ENCODE results near the gene VAV1.
"Not testable (repeated sequence)": the region's sequence is repeated elsewhere in the genome, so short reads cannot be mapped to it uniquely, and the experiment has no call there.

VAV1 gene

DNA sequence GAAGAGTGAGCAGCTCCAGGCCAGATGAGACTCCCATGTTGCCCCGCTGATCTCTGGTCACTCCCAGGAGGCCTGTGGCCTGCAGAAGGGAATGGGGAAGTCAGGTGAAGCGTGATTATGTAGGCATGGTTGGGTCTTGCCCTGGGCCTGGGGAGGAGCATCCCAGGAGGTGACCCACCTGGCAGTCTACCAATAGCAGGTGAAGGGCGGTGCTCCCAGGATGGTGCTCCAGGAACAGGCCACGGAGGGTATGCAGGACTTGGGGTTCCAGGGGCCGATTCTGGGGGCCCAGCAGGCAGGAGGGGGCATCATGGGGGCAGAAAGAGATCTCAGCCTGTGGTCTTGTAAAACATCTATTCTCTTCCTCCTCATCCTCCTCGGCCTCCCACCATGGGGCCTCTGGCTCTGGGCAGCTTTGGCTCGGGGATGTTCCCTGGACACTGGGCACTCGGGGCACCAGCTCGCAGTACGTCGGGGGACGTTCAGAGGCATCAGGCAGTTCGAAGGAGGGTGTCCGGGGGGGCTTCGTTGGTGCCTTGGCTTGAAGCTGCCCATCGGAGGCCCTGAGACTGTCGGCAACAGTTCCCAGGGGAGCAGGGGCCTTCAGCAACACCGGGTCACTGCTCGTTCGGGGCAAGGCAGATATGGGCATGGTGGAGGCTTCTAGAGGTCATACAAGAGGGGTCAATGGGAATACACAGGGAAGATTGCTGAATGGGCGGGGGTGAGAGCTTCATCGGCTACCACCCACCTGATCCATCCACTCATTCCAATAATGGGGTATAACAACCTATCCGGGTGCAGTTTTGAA lies 17.6 kb upstream of the VAV1 start:
- no peak for DNase-seq (ENCODE audit: low read depth in 1 of 2, low spot score in 1 of 2)

DNA sequence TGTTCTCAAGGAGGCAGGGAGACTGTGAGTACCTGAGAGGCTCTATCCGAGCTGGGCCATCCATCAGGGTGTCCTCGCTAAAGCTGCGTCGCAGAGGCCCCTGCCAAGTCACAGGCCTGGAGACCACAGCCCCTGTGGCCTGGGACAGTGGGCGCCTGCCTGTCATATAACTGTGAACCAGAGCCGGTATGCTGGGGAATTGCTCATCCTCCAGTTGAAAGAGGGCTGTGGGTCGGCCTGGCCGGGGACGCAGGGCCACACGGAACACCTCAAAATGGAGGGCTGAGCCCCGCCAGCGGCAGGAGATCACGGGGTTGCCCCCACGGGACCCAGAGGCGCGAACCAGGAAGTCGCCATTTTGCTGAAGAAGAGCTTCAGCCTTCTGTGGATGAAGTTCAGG lies 11.9 kb upstream of the VAV1 start:
- DNase-seq (ENCODE audit: low read depth in 1 of 2, low spot score in 1 of 2): no peak

DNA sequence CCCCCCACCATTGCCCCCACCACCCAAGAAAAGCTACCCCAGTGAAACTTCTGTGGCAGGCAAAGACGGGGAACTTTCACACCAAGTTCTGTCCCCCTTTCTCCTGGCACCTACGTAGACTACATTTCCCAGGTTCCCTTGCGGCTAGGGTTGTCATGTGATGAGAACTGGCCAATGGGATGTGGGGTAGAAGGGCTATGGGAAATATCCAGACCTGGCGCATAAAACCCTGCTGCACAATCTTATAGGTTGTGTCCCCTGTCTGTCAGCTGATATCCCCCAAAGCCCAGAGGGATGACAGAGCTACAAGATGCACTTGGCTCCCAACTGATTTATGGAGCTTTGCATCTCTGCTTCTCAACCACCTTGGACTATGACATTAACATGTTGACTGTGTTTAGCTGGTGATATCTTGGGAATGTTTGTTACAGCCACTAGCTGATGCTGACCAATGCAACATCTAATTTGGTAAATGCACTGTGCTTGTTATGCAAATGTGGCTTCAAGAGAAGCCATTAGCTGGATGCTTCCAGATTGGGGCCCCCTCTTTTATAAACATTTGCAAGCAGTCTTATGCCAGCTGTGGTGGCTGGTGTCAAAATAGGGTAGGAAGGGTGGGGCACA lies 11.3 kb upstream of the VAV1 start:
- no peak for DNase-seq (ENCODE audit: low read depth in 1 of 2, low spot score in 1 of 2)

DNA sequence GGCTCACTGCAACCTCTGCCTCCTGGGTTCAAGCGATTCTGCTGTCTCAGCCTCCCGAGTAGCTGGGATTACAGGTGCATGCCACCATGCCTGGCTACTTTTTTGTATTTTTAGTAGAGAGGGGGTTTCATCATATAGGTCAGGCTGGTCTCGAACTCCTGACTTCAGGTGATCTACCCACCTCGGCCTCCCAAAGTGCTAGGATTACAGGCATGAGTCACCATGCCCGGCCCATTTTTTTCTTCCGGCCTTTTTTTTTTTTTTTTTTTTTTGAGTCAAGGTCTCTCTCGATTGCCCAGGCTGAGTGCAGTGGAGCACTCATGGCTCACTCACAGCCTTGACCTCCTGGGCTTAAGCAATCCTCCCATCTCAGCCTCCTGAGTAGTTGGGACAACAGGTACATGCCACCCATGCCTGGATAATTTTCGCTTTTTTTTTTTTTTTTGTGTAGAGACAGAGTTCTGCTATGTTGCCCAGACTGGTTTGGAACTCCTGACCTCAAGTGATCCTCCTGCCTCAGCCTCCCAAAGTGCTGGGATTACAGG lies 10.2 kb upstream of the VAV1 start:
- DNase-seq (ENCODE audit: low read depth in 1 of 2, low spot score in 1 of 2): not testable (repeated sequence)

DNA sequence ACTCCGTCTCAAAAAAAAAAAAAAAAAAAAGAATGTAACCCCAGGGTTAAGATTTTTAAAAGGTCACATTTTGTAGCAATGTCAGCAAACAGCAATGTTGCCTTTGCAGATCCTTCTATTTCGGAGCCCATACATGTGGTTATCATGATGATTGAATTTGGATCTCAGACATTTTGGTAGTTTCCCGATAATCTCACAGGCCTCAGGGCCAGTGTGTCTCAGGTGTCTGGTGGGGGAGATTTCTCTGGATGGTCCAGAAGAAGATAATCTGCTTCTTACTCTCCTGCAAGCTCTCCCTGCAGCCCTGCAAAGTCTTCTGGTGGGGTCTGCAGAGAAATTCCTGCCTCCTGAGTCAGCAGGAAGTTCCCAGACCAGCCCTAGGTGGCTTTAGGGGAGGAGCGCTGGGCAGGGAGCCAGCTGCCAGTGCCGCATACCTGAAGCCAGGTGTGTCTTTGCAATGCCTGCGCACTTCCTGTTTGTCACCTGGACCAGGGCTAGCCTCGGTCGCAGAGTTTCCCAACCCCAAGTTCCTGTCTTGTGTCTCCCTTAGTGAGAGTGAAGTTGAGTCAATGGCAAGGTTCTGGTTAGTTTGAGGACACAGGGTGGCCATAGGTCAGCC lies 6.7 kb upstream of the VAV1 start:
- DNase-seq (ENCODE audit: low read depth in 1 of 2, low spot score in 1 of 2): no peak

DNA sequence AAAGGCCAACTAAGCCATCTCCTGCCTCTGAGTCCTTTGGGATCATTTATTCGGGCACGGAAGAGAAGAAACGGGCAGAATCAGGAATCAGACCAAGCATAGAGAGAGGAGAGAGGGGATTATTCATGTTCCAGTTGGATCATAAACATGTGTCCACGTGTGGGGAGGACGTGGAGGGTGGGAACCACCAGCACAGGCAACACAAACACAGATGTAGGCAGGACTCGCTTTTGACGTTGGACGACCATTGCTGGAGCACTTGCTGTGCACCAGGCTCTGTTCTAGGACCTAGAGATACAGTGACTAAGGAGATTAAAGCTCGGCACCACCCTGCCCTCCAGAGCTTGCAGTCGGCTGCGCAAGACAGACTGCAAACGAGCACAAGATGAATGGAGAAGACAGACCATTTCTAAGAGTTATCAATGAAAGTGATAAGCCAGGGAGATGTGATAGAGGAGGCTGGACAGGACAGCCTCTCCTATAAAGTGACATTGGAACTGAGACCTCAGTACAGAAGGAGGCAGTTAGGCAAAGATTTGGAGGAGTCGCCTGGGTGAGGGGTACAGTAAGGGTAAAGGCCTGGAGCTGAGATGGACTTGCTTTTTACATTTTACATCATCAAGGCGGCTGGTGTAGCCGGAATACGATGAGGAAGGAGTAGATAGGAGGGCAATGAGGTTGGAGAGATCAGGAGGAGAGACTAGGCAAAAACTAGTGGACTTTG lies 6.0 kb upstream of the VAV1 start:
- no peak for DNase-seq (ENCODE audit: low read depth in 1 of 2, low spot score in 1 of 2)

DNA sequence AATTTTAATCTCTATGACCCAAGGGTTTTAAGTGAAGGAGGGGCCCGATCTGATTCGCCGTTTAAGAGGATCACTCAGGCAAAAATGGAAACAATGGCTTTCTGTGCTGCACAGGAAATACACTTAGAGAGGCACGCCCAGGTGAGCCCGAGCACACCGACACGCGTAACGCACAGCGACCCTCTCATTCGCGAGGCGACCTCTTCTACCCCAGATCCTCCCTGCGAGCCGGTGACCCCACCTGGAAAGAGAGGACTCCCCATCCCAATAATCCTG lies 5.5 kb upstream of the VAV1 start:
- DNase-seq (ENCODE audit: low read depth in 1 of 2, low spot score in 1 of 2): no peak

DNA sequence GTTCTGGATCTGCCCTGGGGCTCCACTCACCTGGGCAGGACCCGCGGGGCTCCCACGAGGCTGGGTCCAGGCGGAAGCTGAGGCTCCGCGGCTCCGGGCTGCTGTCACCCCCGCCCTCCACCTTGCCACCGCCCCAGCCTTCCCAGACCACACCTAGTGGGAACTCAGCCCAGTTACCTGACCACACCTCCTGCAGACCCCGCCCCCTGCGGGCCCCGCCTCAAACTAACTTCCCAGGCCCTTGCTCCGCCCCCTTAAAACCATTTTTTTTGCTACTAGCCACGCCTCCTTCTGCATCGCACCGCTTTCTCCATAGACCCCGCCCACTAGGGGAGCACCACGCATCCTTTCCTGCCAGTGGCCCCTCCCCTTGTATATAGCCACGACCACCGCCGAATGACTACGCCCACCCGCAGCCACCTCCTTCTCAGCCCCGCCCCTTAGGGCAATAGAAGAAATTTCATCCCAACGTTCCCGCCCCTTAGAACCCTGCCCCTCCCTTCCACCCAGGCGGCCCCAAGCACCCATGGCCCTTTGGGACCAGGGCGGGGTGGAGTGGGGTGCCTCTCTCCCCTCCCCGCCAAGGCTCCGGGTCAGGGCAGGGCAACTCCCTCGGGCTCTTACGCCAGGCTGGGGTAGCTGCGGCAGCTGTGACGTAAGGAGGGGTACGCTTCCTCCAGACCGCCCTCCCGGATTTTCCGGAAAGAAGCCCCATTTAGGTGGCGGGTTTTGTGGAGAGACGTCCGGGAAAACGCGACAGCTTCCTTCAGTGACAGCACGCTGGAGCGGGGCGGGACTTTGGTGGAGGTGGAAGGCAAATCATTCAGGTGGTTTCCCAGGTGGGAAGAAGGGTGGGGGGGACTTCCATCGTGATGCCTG lies 4.9 kb upstream of the VAV1 start, which contains the start of gene SH2D3A:
TSS of gene SH2D3A (minus strand) at position 79 of the 879 bp plus-strand sequence. CDS start 3,687 bp downstream, outside the sequence.
- peak; percentile 87 to 90 for DNase-seq (ENCODE audit: low read depth in 1 of 2, low spot score in 1 of 2)

DNA sequence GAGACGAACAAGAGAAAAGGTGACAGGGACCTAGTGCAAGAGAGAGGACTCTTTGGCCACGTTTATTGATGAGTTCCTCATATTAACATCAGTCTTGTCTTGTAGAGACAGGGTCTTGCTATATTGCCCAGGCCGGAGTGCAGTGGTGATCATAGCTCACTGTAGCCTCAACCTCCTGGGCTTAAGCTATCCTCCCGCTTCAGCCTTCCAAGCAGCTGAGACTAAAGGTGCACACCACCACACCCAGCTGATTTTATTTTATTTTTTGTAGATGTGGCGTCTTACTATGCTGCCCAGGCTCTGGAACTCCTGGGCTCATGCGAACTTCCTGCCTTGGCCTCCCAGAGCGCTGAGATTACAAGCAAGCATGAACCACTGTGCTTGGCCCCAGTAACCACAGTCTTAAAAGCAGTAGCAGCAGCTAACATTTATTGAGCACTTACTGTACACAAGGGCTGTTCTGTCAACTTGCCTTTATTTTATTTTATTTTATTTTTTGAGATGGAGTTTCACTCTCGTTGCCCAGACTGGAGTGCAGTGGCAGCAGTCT lies 4.2 kb upstream of the VAV1 start:
- no peak for DNase-seq (ENCODE audit: low read depth in 1 of 2, low spot score in 1 of 2)

DNA sequence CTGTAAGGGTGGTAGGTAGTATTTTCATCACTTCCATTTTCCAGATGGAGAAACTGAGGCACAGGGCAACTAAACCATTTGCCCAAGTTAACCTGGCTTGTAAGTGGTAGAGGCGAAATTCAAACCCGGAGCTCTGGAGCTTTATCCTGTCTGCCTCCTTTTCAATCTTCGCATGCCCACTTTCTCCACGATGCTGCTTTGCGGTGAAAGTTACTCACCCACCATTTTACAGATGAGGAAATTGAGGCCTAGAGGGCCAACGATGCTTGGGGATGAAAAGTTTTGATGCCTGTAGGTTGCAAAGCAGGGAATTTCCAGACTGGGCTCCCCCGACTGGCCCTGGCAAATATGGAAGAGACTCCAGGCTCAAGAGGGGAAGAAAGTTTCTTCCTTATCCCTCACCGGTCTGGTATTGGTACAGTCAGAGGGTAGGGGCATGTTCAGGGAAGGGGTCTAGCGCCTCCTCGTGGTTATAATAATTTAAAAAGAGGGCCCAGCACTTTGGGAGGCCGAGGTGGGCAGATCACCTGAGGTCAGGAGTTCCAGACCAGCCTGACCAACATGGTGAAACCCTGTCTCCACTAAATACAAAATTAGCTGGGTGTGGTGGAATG lies 3.4 kb upstream of the VAV1 start:
- DNase-seq (ENCODE audit: low read depth in 1 of 2, low spot score in 1 of 2): no peak

DNA sequence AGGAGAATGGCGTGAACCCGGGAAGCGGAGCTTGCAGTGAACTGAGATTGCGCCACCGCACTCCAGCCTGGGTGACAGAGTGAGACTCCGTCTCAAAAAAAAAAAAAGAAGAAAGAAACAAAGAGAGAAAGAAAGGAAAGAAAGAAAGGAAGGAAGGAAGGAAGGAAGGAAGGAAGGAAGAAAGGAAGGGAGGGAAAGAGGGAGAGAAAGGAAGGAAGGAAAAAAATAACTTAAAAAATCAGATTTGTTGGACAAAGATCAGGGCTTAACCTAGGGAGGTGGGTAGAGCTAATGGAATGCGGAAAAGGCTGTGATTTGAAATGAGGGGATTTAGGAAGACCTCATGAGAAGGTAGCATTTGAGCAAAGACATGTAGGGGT lies 870 bp upstream of the VAV1 start:
- not testable (repeated sequence) for DNase-seq (ENCODE audit: low read depth in 1 of 2, low spot score in 1 of 2)

DNA sequence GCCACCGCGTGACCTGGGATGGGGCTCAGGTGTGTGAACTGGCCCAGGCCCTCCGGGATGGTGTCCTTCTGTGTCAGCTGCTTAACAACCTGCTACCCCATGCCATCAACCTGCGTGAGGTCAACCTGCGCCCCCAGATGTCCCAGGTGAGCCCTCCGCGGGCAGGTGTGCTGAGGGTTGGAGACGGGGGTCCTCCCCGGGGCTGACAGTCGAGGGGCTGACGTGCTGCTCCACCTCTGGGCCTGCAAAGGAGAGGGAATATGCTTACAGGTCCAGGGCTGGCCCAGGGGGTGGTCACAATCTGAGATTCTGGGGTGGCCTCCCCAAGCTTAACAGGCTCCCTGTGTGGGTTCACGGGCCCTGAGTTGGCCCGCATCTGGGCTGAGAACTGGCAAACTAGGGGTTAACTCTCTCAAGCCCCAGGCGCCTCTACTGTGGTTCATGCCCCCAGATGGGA lies 386 bp downstream of the VAV1 start:
- no peak for DNase-seq (ENCODE audit: low read depth in 1 of 2, low spot score in 1 of 2)

DNA sequence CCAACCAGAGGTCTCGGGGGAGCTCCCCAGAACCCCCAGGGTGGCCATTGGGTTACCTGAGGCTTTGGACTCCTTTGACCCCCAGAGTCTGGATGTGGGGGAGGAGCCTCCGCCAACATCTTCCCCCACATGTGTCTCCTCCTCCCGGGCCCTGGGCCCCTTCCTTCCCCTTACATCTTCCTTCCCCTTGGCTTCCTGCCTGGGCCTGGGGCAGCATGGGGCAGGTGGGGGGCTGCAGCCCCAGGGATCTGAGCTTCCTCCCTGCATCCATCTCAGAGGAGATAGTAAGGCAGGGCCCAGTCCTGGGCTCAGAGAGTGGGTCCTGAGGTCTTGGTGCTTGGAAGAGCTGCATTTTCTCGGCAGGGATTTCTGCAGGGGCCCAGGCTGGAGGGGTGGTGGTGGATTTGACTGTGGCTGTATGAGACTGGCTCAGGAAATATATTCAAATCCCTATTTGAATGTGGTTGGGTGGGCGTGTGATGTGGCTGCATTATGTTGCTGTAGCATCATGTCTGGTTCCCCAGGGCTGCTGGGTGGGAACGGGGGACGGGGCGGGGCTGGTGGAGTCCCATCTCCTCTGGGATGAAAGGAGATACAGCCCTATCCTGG lies 919 bp downstream of the VAV1 start:
- peak in 1 of 2 donors; percentile 29 for DNase-seq (ENCODE audit: low read depth in 1 of 2, low spot score in 1 of 2)

DNA sequence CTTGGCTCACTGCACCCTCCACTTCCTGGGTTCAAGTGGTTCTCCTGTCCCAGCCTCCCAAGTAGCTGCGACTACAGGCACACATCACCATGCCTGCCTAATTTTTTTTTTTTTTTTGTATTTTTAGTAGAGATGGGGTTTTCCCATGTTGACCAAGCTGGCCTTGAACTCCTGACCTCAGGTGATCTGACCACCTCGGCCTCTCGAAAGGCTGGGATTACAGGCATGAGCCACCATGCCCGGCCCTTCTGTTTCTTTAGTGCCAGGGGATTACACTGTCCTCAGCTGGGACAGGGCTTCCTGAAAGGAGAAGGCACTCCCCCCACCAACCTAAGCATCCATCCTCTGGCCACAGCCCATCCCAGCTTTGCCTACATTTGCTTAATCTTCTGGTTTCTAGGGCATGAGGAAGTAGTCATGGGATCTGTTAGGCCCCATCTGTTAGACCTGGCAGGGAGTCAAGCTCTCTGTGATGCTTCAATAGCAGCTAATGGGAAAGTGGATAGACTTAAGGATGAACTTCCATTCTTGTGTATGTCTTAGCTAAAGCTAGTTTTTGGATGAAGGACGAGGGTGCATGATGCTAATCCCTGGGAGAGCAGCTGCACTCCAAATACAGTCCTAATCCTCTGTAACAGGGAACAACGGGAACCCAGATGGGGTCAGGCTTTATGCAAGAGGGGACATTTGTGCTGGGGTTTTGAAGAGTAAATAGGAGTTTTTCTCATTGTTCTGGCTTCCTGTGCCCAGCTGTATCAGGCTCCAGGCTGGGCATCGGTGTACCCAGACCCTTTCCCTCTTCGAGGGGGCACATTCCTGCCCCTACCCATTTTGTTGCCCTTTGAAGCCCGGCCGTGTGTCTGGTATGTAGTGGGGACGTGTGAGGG lies 2.6 kb downstream of the VAV1 start:
- DNase-seq (ENCODE audit: low read depth in 1 of 2, low spot score in 1 of 2): no peak

DNA sequence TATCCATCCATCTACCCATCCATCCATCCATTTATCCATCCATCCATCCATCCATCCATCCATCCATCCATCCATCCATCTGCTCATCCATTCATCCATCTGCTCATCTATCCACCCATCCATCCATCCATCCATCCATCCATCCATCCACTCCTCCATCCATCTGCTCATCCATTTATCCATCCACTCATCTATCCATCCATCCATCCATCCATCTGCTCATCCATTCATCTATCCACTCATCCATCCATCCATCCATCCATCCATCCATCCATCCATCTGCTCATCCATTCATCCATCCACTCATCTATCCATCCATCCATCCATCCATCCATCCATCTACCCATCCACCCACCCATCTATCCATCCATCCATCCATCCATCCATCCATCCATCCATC lies 3.5 kb downstream of the VAV1 start:
- not testable (repeated sequence) for DNase-seq (ENCODE audit: low read depth in 1 of 2, low spot score in 1 of 2)

DNA sequence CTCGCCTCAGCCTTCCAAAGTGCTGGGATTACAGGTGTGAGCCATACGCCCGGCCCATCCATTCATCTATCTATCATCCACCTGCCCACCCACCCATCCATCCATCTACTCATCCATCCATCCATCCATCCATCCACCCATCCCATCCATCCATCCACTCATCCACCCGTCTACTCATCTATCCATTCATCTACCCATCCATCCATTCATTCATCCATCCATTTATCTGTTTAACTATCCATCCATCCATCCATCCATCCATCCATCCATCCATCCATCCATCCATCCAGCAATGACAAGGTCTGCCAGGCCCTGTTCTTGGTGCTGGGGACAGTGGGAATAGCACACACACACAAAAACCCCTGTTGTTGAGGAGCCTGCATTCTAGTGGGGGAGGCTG lies 4.5 kb downstream of the VAV1 start:
- DNase-seq (ENCODE audit: low read depth in 1 of 2, low spot score in 1 of 2): no peak

DNA sequence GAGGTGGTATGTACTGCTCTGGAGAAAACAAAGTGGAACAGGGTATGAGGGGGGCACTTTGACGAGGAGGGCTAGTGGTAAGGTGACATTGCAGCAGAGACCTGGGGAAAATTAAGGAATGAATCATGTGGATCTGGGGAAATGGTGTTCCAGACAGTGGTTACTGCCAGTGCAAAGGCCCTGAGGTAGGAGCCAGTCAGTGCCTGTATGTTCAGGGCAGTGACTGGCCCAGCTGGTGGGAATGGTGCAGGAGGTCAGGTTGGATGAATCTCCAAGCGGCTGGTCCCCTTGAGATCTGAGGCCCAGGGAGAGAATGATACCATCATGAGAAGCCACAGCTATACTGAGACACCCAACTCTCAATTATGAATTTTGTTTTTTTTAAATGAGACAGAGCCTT lies 4.9 kb downstream of the VAV1 start:
- DNase-seq (ENCODE audit: low read depth in 1 of 2, low spot score in 1 of 2): no peak

DNA sequence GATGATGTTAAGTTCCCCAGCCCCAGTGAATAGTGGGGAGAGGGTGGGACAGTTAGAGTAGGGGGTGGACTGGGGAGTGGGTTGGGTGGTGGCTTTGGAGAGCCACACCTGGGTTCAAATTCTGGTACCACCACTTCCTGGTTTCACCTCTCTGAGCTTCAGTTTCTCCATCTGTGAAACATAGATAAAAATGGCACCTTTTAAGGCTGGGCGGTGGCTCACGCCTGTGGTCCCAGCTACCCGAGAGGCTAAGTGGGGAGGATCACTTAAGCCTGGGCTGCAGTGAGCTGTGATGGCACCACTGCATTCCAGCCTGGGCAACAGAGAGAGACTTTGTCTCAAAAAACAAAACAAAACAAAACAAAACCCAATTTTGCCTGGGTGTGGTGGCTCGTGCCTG lies 5.9 kb downstream of the VAV1 start:
- DNase-seq (ENCODE audit: low read depth in 1 of 2, low spot score in 1 of 2): no peak

Data from activated T-helper 1 cell treated with anti-CD3 and anti-CD28 coated beads, Interleukin-2, amount 50 U/mL, for 16 hours (primary cell).